ENCODE results near the gene SNRNP200.

The SNRNP200 gene

GRCh38 chr2:96345438-96345837 lies 40.1 kb upstream of the SNRNP200 start:
- H3K4me3 ChIP-seq (ENCODE audit: low read depth, low read length), result no peak overlapping the region
- TF ChIP-seq CTCF (IDR thresholded peaks at IDR 0.05; ENCODE audit: borderline replicate concordance, insufficient read depth, low read depth, low read length), result 0 out of 2 replicates have a peak, but pooled peaks have one; percentile 25

- H3K4me3 ChIP-seq (ENCODE audit: low read depth, low read length), result no peak overlapping the region
- no peak for TF ChIP-seq CTCF (IDR thresholded peaks at IDR 0.05; ENCODE audit: borderline replicate concordance, insufficient read depth, low read depth, low read length)
These were observed 38.7 kb upstream of the SNRNP200 start for GRCh38 chr2:96344011-96344410.

GRCh38 chr2:96342085-96342484 lies 36.7 kb upstream of the SNRNP200 start:
- no peak overlapping the region for H3K4me3 ChIP-seq (ENCODE audit: low read depth, low read length)
- no peak for TF ChIP-seq CTCF (IDR thresholded peaks at IDR 0.05; ENCODE audit: borderline replicate concordance, insufficient read depth, low read depth, low read length)

- no peak for TF ChIP-seq CTCF (IDR thresholded peaks at IDR 0.05; ENCODE audit: borderline replicate concordance, insufficient read depth, low read depth, low read length)
- no peak overlapping the region for H3K4me3 ChIP-seq (ENCODE audit: low read depth, low read length)
These were observed 36.3 kb upstream of the SNRNP200 start for GRCh38 chr2:96341641-96342040.

- no peak overlapping the region for H3K4me3 ChIP-seq (ENCODE audit: low read depth, low read length)
- TF ChIP-seq CTCF (IDR thresholded peaks at IDR 0.05; ENCODE audit: borderline replicate concordance, insufficient read depth, low read depth, low read length), result no peak
These were observed 35.4 kb upstream of the SNRNP200 start for GRCh38 chr2:96340493-96341414.

GRCh38 chr2:96336873-96337272 lies 31.5 kb upstream of the SNRNP200 start:
- peak overlapping the region; percentile 50 for H3K4me3 ChIP-seq (ENCODE audit: low read depth, low read length)
- no peak for TF ChIP-seq CTCF (IDR thresholded peaks at IDR 0.05; ENCODE audit: borderline replicate concordance, insufficient read depth, low read depth, low read length)
